OCI-LY7 (cell line): ENCODE results near the gene C10orf53. TPM values are rescaled to one million over a fixed set of nuclear protein-coding genes. Genes with fewer than 3 reads are reported as not detected.

ENCODE experiments used
- BruUV-seq: library from RNA; stranded (reverse); fragments of 400-500 nt; replicated peaks from 2 replicates; lab custom pipeline; 2021; lab: Mats Ljungman, UMichigan
- CTCF ChIA-PET: fragments of 300-600 bp; sonication (Branson Sonifier 250); formaldehyde crosslinking; loops from one replicate; lab custom pipeline; 2022; ENCODE audit warnings: antibody characterized with exemption; ENCODE audit not compliant: unreplicated experiment; lab: Charles Lee
- POLR2A ChIA-PET: fragments of 300-600 bp; sonication (Branson Sonifier 250); formaldehyde crosslinking; loops from one replicate; lab custom pipeline; 2022; ENCODE audit warnings: antibody characterized with exemption; lab: Charles Lee
- DNase-seq: peaks from one replicate; pipeline ENCODE4 v3.0.0-alpha.2; 2015; ENCODE audit warnings: low spot score
- H2AFZ ChIP-seq: fragments of 200-600 bp; sonication (generic), shearing (Covaris generic); 2 replicates; pipeline ENCODE4 v1.6.1; 2014; ENCODE audit warnings: mild to moderate bottlenecking, antibody characterized with exemption, low read length, moderate library complexity
- H3K27ac ChIP-seq: fragments of 200-600 bp; sonication (generic); 2 replicates; pipeline ENCODE4 v1.5.1; 2014; ENCODE audit warnings: mixed run types, low read depth, mild to moderate bottlenecking, moderate library complexity, low read length, inconsistent platforms; ENCODE audit not compliant: poor library complexity, severe bottlenecking
- H3K36me3 ChIP-seq: fragments of 200-600 bp; sonication (generic); 2 replicates; pipeline ENCODE4 v1.6.1; 2014; ENCODE audit warnings: mild to moderate bottlenecking, antibody characterized with exemption, low read length, moderate library complexity, mixed read lengths; ENCODE audit not compliant: insufficient read depth
- H3K4me1 ChIP-seq: fragments of 200-600 bp; sonication (generic); 2 replicates; pipeline ENCODE4 v1.5.1; 2014; ENCODE audit warnings: mild to moderate bottlenecking, low read length; ENCODE audit not compliant: insufficient read depth, poor library complexity, severe bottlenecking
- H3K4me2 ChIP-seq: fragments of 200-600 bp; sonication (generic); 2 replicates; pipeline ENCODE4 v1.6.1; 2014; ENCODE audit warnings: mild to moderate bottlenecking, low read length
- H3K4me3 ChIP-seq: fragments of 200-600 bp; sonication (generic); 2 replicates; pipeline ENCODE4 v1.5.1; 2014; ENCODE audit warnings: mild to moderate bottlenecking, low read depth, low read length; ENCODE audit not compliant: poor library complexity, severe bottlenecking
- H3K79me2 ChIP-seq: fragments of 200-600 bp; sonication (generic); 2 replicates; pipeline ENCODE4 v1.6.1; 2016; ENCODE audit warnings: low read depth, mild to moderate bottlenecking, low read length, moderate library complexity, mixed read lengths; ENCODE audit not compliant: insufficient read depth
- H3K9me2 ChIP-seq: fragments of 200-600 bp; sonication (generic); 2 replicates; pipeline ENCODE4 v1.6.1; 2016; ENCODE audit warnings: mild to moderate bottlenecking, low read length, mixed read lengths; ENCODE audit not compliant: insufficient read depth
- H3K9me3 ChIP-seq: fragments of 200-600 bp; sonication (generic); 2 replicates; pipeline ENCODE4 v1.6.1; 2014; ENCODE audit warnings: mild to moderate bottlenecking, mixed run types, low read length, mixed read lengths
- H4K20me1 ChIP-seq: fragments of 200-600 bp; sonication (generic); 2 replicates; pipeline ENCODE4 v1.6.1; 2014; ENCODE audit warnings: mild to moderate bottlenecking, antibody characterized with exemption, low read length, moderate library complexity, mixed read lengths; ENCODE audit not compliant: insufficient read depth
- CTCF ChIP-seq: fragments of 200-600 bp; sonication (generic); conservative IDR thresholded peaks from 2 replicates; pipeline ENCODE4 v1.5.1; 2014; ENCODE audit warnings: mild to moderate bottlenecking, antibody characterized with exemption, low read length, moderate library complexity, mixed read lengths
- EZH2phosphoT487 ChIP-seq: fragments of 200-600 bp; sonication (generic); IDR thresholded peaks from 2 replicates; pipeline ENCODE4 v1.6.1; 2018; ENCODE audit warnings: low read depth, borderline replicate concordance, mild to moderate bottlenecking, mixed run types, antibody characterized with exemption, low read length, moderate library complexity, mixed read lengths
- intact Hi-C: fragments of 100-400 bp; cut with micrococcal nuclease; formaldehyde crosslinking; loops from one replicate; pipeline ENCODE4 v1.10.0; 2022; ENCODE audit not compliant: unreplicated experiment
- total RNA-seq, 2 experiments: library from RNA; depleted of rRNA in 1 of 2; stranded (reverse); fragments of >200 nt in 1 of 2; shearing (Covaris generic) in 1 of 2; gene quantifications; 2 replicates each; pipeline ENCODE4 v1.2.3, GENCODE V29; 2014 to 2022

The C10orf53 gene
- total RNA-seq, 2 experiments from 2014 or later, result not detected

DNA sequence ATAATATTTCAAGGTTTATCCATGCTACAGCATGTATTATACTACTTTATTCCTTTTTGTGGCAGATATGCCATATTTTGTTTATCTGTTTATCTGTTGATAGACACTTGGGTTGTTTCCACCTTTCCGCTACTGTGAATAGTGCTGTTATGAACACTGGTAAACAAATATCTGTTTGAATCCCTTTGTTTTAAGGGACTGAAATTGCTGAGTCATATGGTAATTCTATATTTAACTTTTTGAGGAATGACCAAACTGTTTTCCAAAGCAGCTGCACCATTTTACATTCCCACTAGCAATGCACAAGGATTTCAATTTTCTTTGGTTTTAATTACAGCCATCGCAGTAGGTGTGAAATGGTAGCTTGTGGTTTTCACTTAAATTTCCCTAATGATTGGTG is 3.4 kb downstream of the C10orf53 start:
- Histone ChIP-seq H3K27ac (no peak overlapping the region), H2AFZ (no peak overlapping the region), H3K79me2 (no peaks in the 10 kb centered on the region), H3K9me3 (no peaks in the 10 kb centered on the region), H3K4me3 (no peak overlapping the region), H3K36me3 (no peaks in the 10 kb centered on the region), H3K4me2 (no peak overlapping the region), H3K4me1 (no peaks in the 10 kb centered on the region), H3K9me2 (no peaks in the 10 kb centered on the region), H4K20me1 (no peaks in the 10 kb centered on the region)
- BruUV-seq, result no TSS peak
- CTCF ChIA-PET, result no interaction called here
- no peak for DNase-seq
- intact Hi-C loops, result no loop called here
- POLR2A ChIA-PET, result no interaction called here
- TF ChIP-seq EZH2phosphoT487 (no peak), CTCF (no peak)

- intact Hi-C loops, result no loop called here
- H3K4me2 ChIP-seq, result no peak overlapping the region
- POLR2A ChIA-PET, result no interaction called here
Measured at GRCh38 chr10:49686651-49687050, 7.2 kb downstream of the C10orf53 start.

More at GRCh38 chr10:49686651-49687050, 7.2 kb downstream of the C10orf53 start:
- H3K9me2 ChIP-seq, result no peaks in the 10 kb centered on the region
- no peaks in the 10 kb centered on the region for H3K9me3 ChIP-seq
- DNase-seq, result no peak
- no peak overlapping the region for H3K27ac ChIP-seq
- CTCF ChIA-PET, result no interaction called here
- H2AFZ ChIP-seq, result no peak overlapping the region
- H3K79me2 ChIP-seq, result no peaks in the 10 kb centered on the region
- H3K4me1 ChIP-seq, result no peaks in the 10 kb centered on the region
- no peaks in the 10 kb centered on the region for H4K20me1 ChIP-seq
- no TSS peak for BruUV-seq
- TF ChIP-seq EZH2phosphoT487, result no peak
- no peak for TF ChIP-seq CTCF
- no peaks in the 10 kb centered on the region for H3K36me3 ChIP-seq
- no peak overlapping the region for H3K4me3 ChIP-seq
